GM12878 (cell line): Measurements from ENCODE around the gene NXN. TPM values are rescaled to one million over a fixed set of nuclear protein-coding genes. Genes with fewer than 3 reads are reported as not detected.

ENCODE experiments used
- ATAC-seq: fragments of 200-7000 bp; cut with Tn5 transposase; 3 replicates; pipeline ENCODE4 v1.9.1; 2020; ENCODE audit warnings: mild to moderate bottlenecking, moderate library complexity
- BruUV-seq: library from RNA; stranded (reverse); fragments of 400-500 nt; replicated peaks from 2 replicates; lab custom pipeline; 2021; lab: Mats Ljungman, UMichigan
- CTCF ChIA-PET: fragments of 300-600 bp; sonication (Branson Sonifier 250); formaldehyde crosslinking; extraction: SDS; loops from one replicate; lab custom pipeline; 2021; ENCODE audit warnings: inconsistent platforms; lab: Yijun Ruan, JAX
- POLR2A ChIA-PET: fragments of 350-600 bp; formaldehyde crosslinking; extraction: SDS; loops from one replicate; lab custom pipeline; 2021; ENCODE audit warnings: inconsistent platforms; lab: Charles Lee
- RAD21 ChIA-PET: fragments of 300-600 bp; sonication (Branson Sonifier 250); formaldehyde crosslinking; loops from one replicate; lab custom pipeline; 2023; ENCODE audit warnings: antibody characterized with exemption; ENCODE audit not compliant: unreplicated experiment; lab: Charles Lee
- SMC1A ChIA-PET: fragments of 300-600 bp; sonication (Branson Sonifier 250); formaldehyde crosslinking; loops from one replicate; lab custom pipeline; 2023; ENCODE audit not compliant: unreplicated experiment, uncharacterized antibody; lab: Charles Lee
- DNase-seq: peaks from one replicate; pipeline ENCODE4 v3.0.0-alpha.2; 2011; ENCODE audit warnings: low read depth, low spot score
- FAIRE-seq: peaks from 3 replicates; lab custom pipeline; 2011; peaks lifted over from hg19 to GRCh38; lab: Jason Lieb, UNC
- H2AFZ ChIP-seq: 2 replicates; pipeline ENCODE4 v1.6.0; 2011; ENCODE audit warnings: low read depth, low read length, control low read depth; ENCODE audit not compliant: control insufficient read depth
- H3K27ac ChIP-seq: 2 replicates; pipeline ENCODE4 v1.5.1; 2011; ENCODE audit warnings: control low read depth; ENCODE audit not compliant: control insufficient read depth, insufficient read depth
- H3K27me3 ChIP-seq, 2 experiments: replicated peaks in 1 of 2; 2 replicates each; pipeline versions ENCODE4 v1.6.0 to v1.6.1; 2011; ENCODE audit warnings: low read length in 1 of 2; ENCODE audit not compliant: control insufficient read depth in 2 of 2, insufficient read depth in 2 of 2
- H3K36me3 ChIP-seq, 2 experiments: 2 replicates each; pipeline ENCODE4 v1.5.1; 2011; ENCODE audit warnings: low read length in 1 of 2; ENCODE audit not compliant: control insufficient read depth in 2 of 2, insufficient read depth in 2 of 2
- H3K4me1 ChIP-seq: 2 replicates; pipeline ENCODE4 v1.6.1; 2011; ENCODE audit warnings: mild to moderate bottlenecking, low read length, moderate library complexity, mixed read lengths; ENCODE audit not compliant: control insufficient read depth, insufficient read depth
- H3K4me2 ChIP-seq: 2 replicates; pipeline ENCODE4 v1.6.0; 2011; ENCODE audit warnings: control low read depth; ENCODE audit not compliant: control insufficient read depth, insufficient read depth
- H3K4me3 ChIP-seq: fragments of 200-600 bp; sonication (generic); 2 replicates; pipeline ENCODE4 v1.5.1; 2016
- H3K79me2 ChIP-seq: 2 replicates; pipeline ENCODE4 v1.6.0; 2011; ENCODE audit warnings: low read length; ENCODE audit not compliant: control insufficient read depth, insufficient read depth
- H3K9ac ChIP-seq: 2 replicates; pipeline ENCODE4 v1.8.0; 2011; ENCODE audit warnings: low read length, control low read depth, mixed read lengths; ENCODE audit not compliant: control insufficient read depth, insufficient read depth
- H3K9me3 ChIP-seq: replicated peaks from 3 replicates; pipeline ENCODE4 v1.5.1; 2011; ENCODE audit warnings: mild to moderate bottlenecking, low read length; ENCODE audit not compliant: control insufficient read depth, insufficient read depth
- H4K20me1 ChIP-seq: 2 replicates; pipeline ENCODE4 v1.6.0; 2011; ENCODE audit not compliant: control insufficient read depth, insufficient read depth
- ATF3 ChIP-seq: IDR thresholded peaks from 2 replicates; pipeline ENCODE4 v1.6.1; 2011; ENCODE audit warnings: low read depth, mild to moderate bottlenecking, low read length, moderate library complexity, borderline replicate concordance; ENCODE audit errors: extremely low read depth
- BCLAF1 ChIP-seq: fragments of 450-650 bp; IDR thresholded peaks from 2 replicates; pipeline ENCODE4 v1.6.1; 2017; ENCODE audit warnings: antibody characterized with exemption, mild to moderate bottlenecking, moderate library complexity
- CBX5 ChIP-seq: sonication (generic); IDR thresholded peaks from 2 replicates; pipeline ENCODE4 v1.6.1; 2016; ENCODE audit warnings: low read depth, moderate library complexity, mild to moderate bottlenecking, inconsistent platforms
- CEBPB ChIP-seq, 2 experiments: fragments of 150-350 bp in 1 of 2; IDR thresholded peaks; 2 replicates each; pipeline ENCODE4 v1.6.1; 2012 to 2014; ENCODE audit warnings: low read depth in 2 of 2, low read length in 2 of 2, borderline replicate concordance in 1 of 2, inconsistent platforms in 1 of 2
- CHD2 ChIP-seq: IDR thresholded peaks from 2 replicates; pipeline ENCODE4 v1.6.1; 2011; ENCODE audit warnings: low read depth, low read length, improper control_type of control experiment, borderline replicate concordance
- ESRRA ChIP-seq: IDR thresholded peaks from 2 replicates; pipeline ENCODE4 v1.6.1; 2012; ENCODE audit warnings: mild to moderate bottlenecking, low read length, improper control_type of control experiment
- EZH2 ChIP-seq: IDR thresholded peaks from 2 replicates; pipeline ENCODE4 v1.6.1; 2012; ENCODE audit warnings: low read depth, mild to moderate bottlenecking, control low read depth, inconsistent platforms, low read length, borderline replicate concordance; ENCODE audit not compliant: control insufficient read depth
- KLF5 ChIP-seq: fragments of 450-650 bp; IDR thresholded peaks from 2 replicates; pipeline ENCODE4 v1.6.1; 2014; ENCODE audit warnings: mild to moderate bottlenecking; ENCODE audit not compliant: partially characterized antibody
- MEF2A ChIP-seq: IDR thresholded peaks from 2 replicates; pipeline ENCODE4 v1.6.1; 2011; ENCODE audit warnings: low read depth, mild to moderate bottlenecking, low read length, moderate library complexity; ENCODE audit not compliant: insufficient read depth
- NFYA ChIP-seq: IDR thresholded peaks from 2 replicates; pipeline ENCODE4 v1.6.1; 2011; ENCODE audit warnings: low read depth, mild to moderate bottlenecking, low read length, improper control_type of control experiment, borderline replicate concordance
- NR2C1 ChIP-seq: fragments of 450-650 bp; IDR thresholded peaks from 2 replicates; pipeline ENCODE4 v1.6.1; 2017; ENCODE audit warnings: antibody characterized with exemption, mild to moderate bottlenecking, moderate library complexity
- PKNOX1 ChIP-seq: fragments of 450-650 bp; IDR thresholded peaks from 2 replicates; pipeline ENCODE4 v1.6.1; 2016; ENCODE audit warnings: mild to moderate bottlenecking
- RAD51 ChIP-seq: fragments of 450-650 bp; IDR thresholded peaks from 2 replicates; pipeline ENCODE4 v1.6.1; 2016; ENCODE audit warnings: moderate library complexity, mild to moderate bottlenecking, inconsistent platforms
- RCOR1 ChIP-seq: conservative IDR thresholded peaks from 2 replicates; pipeline ENCODE4 v1.6.1; 2012; ENCODE audit warnings: low read depth, low read length, improper control_type of control experiment
- RUNX3 ChIP-seq: IDR thresholded peaks from 2 replicates; pipeline ENCODE4 v1.6.1; 2012; ENCODE audit warnings: low read length, inconsistent platforms
- WRNIP1 ChIP-seq: IDR thresholded peaks from 2 replicates; pipeline ENCODE4 v1.6.1; 2011; ENCODE audit warnings: low read depth, low read length, improper control_type of control experiment, borderline replicate concordance
- WGBS: methylation state at CpG from one replicate; pipeline ENCODE4 v1.1.6; 2016; ENCODE audit warnings: low lambda C conversion rate; ENCODE audit not compliant: insufficient replicate concordance, insufficient coverage; ENCODE audit errors: missing lambda C conversion rate; 5-methylcytosine and 5-hydroxymethylcytosine counted together
- in situ Hi-C: fragments of 300-500 bp; cut with MboI; formaldehyde crosslinking; loops from 9 replicates; pipeline ENCODE4 v1.14.3; 2018; ENCODE audit warnings: mixed read lengths
- intact Hi-C: fragments of 100-400 bp; cut with micrococcal nuclease; formaldehyde crosslinking; loops from one replicate; pipeline ENCODE4 v1.14.2; 2022; ENCODE audit not compliant: unreplicated experiment
- polyA plus RNA-seq, 11 experiments: library from polyadenylated mRNA; depleted of rRNA in 4 of 11; unstranded in 6 of 11; stranded (reverse) in 5 of 11; fragments of >200 nt; fragmentation: Nextera tagmentation in 4 of 11; fragmentation: Illumina TruSeq in 1 of 11; extraction: Ambion mirVana in 4 of 11; extraction: Trizol in 1 of 11; gene quantifications; 1 replicate in 1 of 11; 2 replicates in 10 of 11; pipeline versions ENCODE4 v1.2.1 to v1.2.3, GENCODE V29; 2011 to 2016; ENCODE audit warnings: inconsistent platforms in 2 of 11, missing spikeins in 2 of 11, low read depth in 1 of 11
- total RNA-seq, 4 experiments: library from RNA; depleted of rRNA in 3 of 4; stranded (reverse); fragments of >200 nt in 3 of 4; fragmentation: Illumina TruSeq in 1 of 4; extraction: Trizol in 1 of 4; gene quantifications; 2 replicates each; pipeline versions ENCODE4 v1.2.1 to v1.2.3, GENCODE V29; 2013 to 2021
- TF ChIP-seq, protein P1 (sequence below): IDR thresholded peaks from 2 replicates; pipeline ENCODE4 v1.6.1; 2012; ENCODE audit warnings: low read depth, low read length, improper control_type of control experiment

The NXN gene
- total and polyA plus RNA-seq, 10 of the 15 experiments (the other 5 are each of a cell fraction or from before 2014, with no cell fraction given), result 0.04 to 1.2 (median 0.30) TPM

DNA sequence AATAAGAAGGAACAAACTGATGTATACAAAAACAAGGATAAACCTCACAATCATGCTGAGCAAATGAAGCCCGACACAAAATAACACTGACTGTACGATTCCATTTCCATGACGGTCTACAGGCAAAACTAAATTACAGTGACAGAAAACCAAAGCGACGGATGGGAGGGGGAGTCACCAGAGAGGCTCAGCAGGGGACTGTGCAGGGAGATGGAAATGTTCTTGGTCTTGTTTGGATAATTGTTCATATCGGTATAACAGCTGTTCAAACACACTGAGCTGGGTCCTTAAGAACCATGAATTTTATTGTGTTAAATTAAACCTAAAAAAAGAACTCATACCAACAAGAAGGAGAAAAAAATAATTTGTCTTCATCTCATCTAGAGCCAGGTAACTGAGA, 97.8 kb downstream of the NXN start (continued):
- no peak for TF ChIP-seq EZH2
- TF ChIP-seq RAD51, result no peak
- TF ChIP-seq ATF3, result no peak
- no peak for TF ChIP-seq BCLAF1
- no peak for TF ChIP-seq NR2C1

DNA sequence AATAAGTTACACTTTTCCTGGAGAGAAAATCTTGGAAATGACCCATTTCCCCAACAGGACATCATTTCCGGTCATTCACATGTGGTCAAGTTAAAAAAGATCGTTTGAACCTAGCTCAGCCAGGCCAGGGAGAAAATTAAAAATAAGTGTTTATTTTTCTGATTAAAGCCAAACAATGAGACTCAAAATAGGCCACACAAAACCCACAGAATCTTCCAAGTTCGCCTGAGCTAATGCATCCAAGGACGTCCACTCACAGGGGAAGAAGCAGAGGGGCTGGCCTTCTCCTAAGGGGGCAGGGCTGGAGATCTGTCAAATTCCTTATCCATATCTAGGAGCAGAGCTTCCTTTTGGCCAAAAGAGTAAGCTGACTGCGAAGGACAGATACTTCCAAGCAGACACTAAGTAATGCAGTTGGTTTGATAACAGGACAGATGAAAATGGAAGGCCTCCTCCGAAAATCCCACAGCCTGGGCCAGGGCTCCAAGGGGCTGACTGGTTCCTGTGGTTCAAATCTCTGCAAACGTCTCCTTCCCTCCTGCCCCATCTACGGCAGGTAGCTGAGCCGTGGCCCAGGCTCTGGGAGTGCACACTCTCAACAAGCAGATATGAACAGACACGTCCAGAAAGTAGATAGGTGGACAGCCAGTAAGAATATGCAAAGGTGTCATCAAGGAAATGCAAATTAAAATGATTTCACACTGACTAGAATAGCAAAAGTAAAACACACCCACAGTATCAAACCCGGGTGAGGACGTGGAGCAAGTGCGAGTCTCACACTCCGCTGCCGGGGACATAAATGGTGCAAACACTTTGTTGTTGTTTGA, 98.9 kb downstream of the NXN start:
- no peak for DNase-seq
- no TSS peak for BruUV-seq
- H3K4me3 ChIP-seq, result no peak overlapping the region
- SMC1A ChIA-PET, result interaction anchor here (1.4 to 1.8 kb wide), 3 partner anchors 100 to 175 kb away, joined by 3 to 9 read pairs (median 5); partner anchors contain the start of gene TIMM22
- POLR2A ChIA-PET, result no interaction called here
- no peaks in the 10 kb centered on the region for H3K4me1 ChIP-seq
- no peaks in the 10 kb centered on the region for H3K27me3 ChIP-seq
- intact Hi-C loops, result no loop called here
- no peak overlapping the region for H3K9ac ChIP-seq
- H3K79me2 ChIP-seq, result no peaks in the 10 kb centered on the region
- H4K20me1 ChIP-seq, result no peaks in the 10 kb centered on the region
- WGBS, result 42% methylated on average over 15 of the region's 15 CpGs
- no peaks in the 10 kb centered on the region for H3K9me3 ChIP-seq
- no peak for FAIRE-seq
- H3K4me2 ChIP-seq, result no peak overlapping the region
- H2AFZ ChIP-seq, result no peak overlapping the region
- ATAC-seq, result no peak
- CTCF ChIA-PET, result interaction anchor here (0.5 to 3.3 kb wide), 3 partner anchors 57 to 116 kb away, joined by 4 to 33 read pairs (median 14); partner anchors contain the start of genes NXN and TIMM22
- RAD21 ChIA-PET, result interaction anchor here (1.1 kb wide), 1 partner anchor 100 kb away, joined by 3 read pairs; no protein-coding TSS in a partner anchor
- in situ Hi-C loops, result no loop called here
- no peak overlapping the region for H3K27ac ChIP-seq
- no peaks in the 10 kb centered on the region for H3K36me3 ChIP-seq
- TF ChIP-seq RCOR1 (no peak), CEBPB (IDR thresholded peaks at IDR 0.05; ENCODE audit: borderline replicate concordance in 1 of 2, low read depth in 2 of 2, low read length in 2 of 2) (no peak), ESRRA (no peak), WRNIP1 (no peak), NFYA (no peak), CHD2 (no peak), RUNX3 (no peak), PKNOX1 (no peak), NR2C1 (no peak), MEF2A (no peak), KLF5 (no peak), CBX5 (no peak)
- TF ChIP-seq, protein P1, sequence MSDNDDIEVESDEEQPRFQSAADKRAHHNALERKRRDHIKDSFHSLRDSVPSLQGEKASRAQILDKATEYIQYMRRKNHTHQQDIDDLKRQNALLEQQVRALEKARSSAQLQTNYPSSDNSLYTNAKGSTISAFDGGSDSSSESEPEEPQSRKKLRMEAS, result no peak
